ENCODE measurements around the gene GLTPD2.

Gene GLTPD2

GRCh38 chr17:4802228-4802627 lies 13.5 kb downstream of the GLTPD2 start, which contains the start of gene C17orf114:
C17orf114 (minus strand) TSS chr17:4802328.
- no peak within 1 kb of the TSS for H3K4ac ChIP-seq (ENCODE audit: low read depth, low read length)
- DNase-seq = no peak
- H3K18ac ChIP-seq (ENCODE audit: low read length) = no peak within 1 kb of the TSS
- H2BK120ac ChIP-seq (ENCODE audit: insufficient read depth, low read length, poor library complexity) = no peak within 1 kb of the TSS
- no peak within 1 kb of the TSS for H3K27ac ChIP-seq (ENCODE audit: low read depth, low read length)
- H2BK5ac ChIP-seq (ENCODE audit: low read depth, low read length, poor library complexity) = no peak within 1 kb of the TSS
- no peak within 1 kb of the TSS for H3K9ac ChIP-seq (ENCODE audit: low read length)
- H2AK5ac ChIP-seq (ENCODE audit: low read length) = no peak within 1 kb of the TSS
- no peak within 1 kb of the TSS for H3K4me3 ChIP-seq (ENCODE audit: low read depth, low read length)
- H4K91ac ChIP-seq (ENCODE audit: low read depth, low read length) = no peak within 1 kb of the TSS
- H3K4me1 ChIP-seq (ENCODE audit: control insufficient read depth in 1 of 2, insufficient read depth in 2 of 2, low read length in 2 of 2) = peaks cover 0 to under 1% of the 10 kb centered on the region in 2 experiments
- no peak within 1 kb of the TSS for H2AFZ ChIP-seq (ENCODE audit: insufficient read depth, low read length, poor library complexity)
- H3K14ac ChIP-seq (ENCODE audit: low read length) = no peak within 1 kb of the TSS
- H3K9me3 ChIP-seq (ENCODE audit: insufficient read depth, low read depth, low read length) = no peaks in the 10 kb centered on the region
- no peak within 1 kb of the TSS for H4K12ac ChIP-seq (ENCODE audit: low read depth, low read length)
- no peak within 1 kb of the TSS for H3K23ac ChIP-seq (ENCODE audit: low read length)
- H3K4me2 ChIP-seq (ENCODE audit: low read length) = no peak within 1 kb of the TSS
- no peak within 1 kb of the TSS for H2BK12ac ChIP-seq (ENCODE audit: low read length)
- no CpG with 5 or more reads among the region's 9 CpGs for WGBS (ENCODE audit: extremely low coverage, insufficient coverage, insufficient read length)
- no peak within 1 kb of the TSS for H4K8ac ChIP-seq (ENCODE audit: low read depth, low read length)
- peaks cover 4% of the 10 kb centered on the region for H3K79me2 ChIP-seq (ENCODE audit: control insufficient read depth, insufficient read depth, low read length, poor library complexity)
- peaks cover 16 to 22% of the 10 kb centered on the region in 2 experiments for H3K36me3 ChIP-seq (ENCODE audit: control insufficient read depth in 1 of 2, insufficient read depth in 2 of 2, low read length in 2 of 2)
- no peaks in the 10 kb centered on the region for H3K27me3 ChIP-seq (ENCODE audit: insufficient read depth, low read length)
- H3K79me1 ChIP-seq (ENCODE audit: low read length) = peaks cover 4% of the 10 kb centered on the region

GRCh38 chr17:4806456-4806776 lies 17.7 kb downstream of the GLTPD2 start:
- H3K23ac ChIP-seq (ENCODE audit: low read length) = no peak overlapping the region
- H3K9me3 ChIP-seq (ENCODE audit: insufficient read depth, low read depth, low read length) = peaks cover 2% of the 10 kb centered on the region
- peak overlapping the region; percentile 73 for H2BK120ac ChIP-seq (ENCODE audit: insufficient read depth, low read length, poor library complexity)
- no peak overlapping the region for H2BK5ac ChIP-seq (ENCODE audit: low read depth, low read length, poor library complexity)
- peak overlapping the region; percentile 85 for H3K14ac ChIP-seq (ENCODE audit: low read length)
- H3K79me2 ChIP-seq (ENCODE audit: control insufficient read depth, insufficient read depth, low read length, poor library complexity) = peaks cover 7% of the 10 kb centered on the region
- H4K8ac ChIP-seq (ENCODE audit: low read depth, low read length) = peak overlapping the region; percentile 83
- no peak overlapping the region for H3K18ac ChIP-seq (ENCODE audit: low read length)
- no peak overlapping the region for H2BK12ac ChIP-seq (ENCODE audit: low read length)
- peak overlapping the region; percentile 91 for H3K4me3 ChIP-seq (ENCODE audit: low read depth, low read length)
- DNase-seq = peak; percentile 90 to 93
- WGBS (ENCODE audit: extremely low coverage, insufficient coverage, insufficient read length) = no CpG with 5 or more reads among the region's 16 CpGs
- H3K4ac ChIP-seq (ENCODE audit: low read depth, low read length) = no peak overlapping the region
- peaks cover 10% of the 10 kb centered on the region for H3K79me1 ChIP-seq (ENCODE audit: low read length)
- peak overlapping the region; percentile 85 for H4K91ac ChIP-seq (ENCODE audit: low read depth, low read length)
- no peak overlapping the region for H2AK5ac ChIP-seq (ENCODE audit: low read length)
- H3K4me1 ChIP-seq (ENCODE audit: control insufficient read depth in 1 of 2, insufficient read depth in 2 of 2, low read length in 2 of 2) = peaks cover 24 to 29% of the 10 kb centered on the region in 2 experiments
- peak overlapping the region; percentile 92 for H3K9ac ChIP-seq (ENCODE audit: low read length)
- peaks cover 17 to 22% of the 10 kb centered on the region in 2 experiments for H3K36me3 ChIP-seq (ENCODE audit: control insufficient read depth in 1 of 2, insufficient read depth in 2 of 2, low read length in 2 of 2)
- no peaks in the 10 kb centered on the region for H3K27me3 ChIP-seq (ENCODE audit: insufficient read depth, low read length)
- no peak overlapping the region for H3K27ac ChIP-seq (ENCODE audit: low read depth, low read length)
- H3K4me2 ChIP-seq (ENCODE audit: low read length) = peak overlapping the region; percentile 99
- peak overlapping the region; percentile 83 for H2AFZ ChIP-seq (ENCODE audit: insufficient read depth, low read length, poor library complexity)
- H4K12ac ChIP-seq (ENCODE audit: low read depth, low read length) = peak overlapping the region; percentile 64

GRCh38 chr17:4806777-4807604 lies 18.2 kb downstream of the GLTPD2 start, which contains the start of gene PLD2:
PLD2 (plus strand) TSS chr17:4807152; CDS start chr17:4807773, 621 bp downstream.
- H4K8ac ChIP-seq (ENCODE audit: low read depth, low read length) = peak within 1 kb of the TSS; percentile 83
- H3K36me3 ChIP-seq (ENCODE audit: control insufficient read depth in 1 of 2, insufficient read depth in 2 of 2, low read length in 2 of 2) = peaks cover 20 to 22% of the 10 kb centered on the region in 2 experiments
- no peak within 1 kb of the TSS for H3K27ac ChIP-seq (ENCODE audit: low read depth, low read length)
- peak within 1 kb of the TSS; percentile 67 for H2BK5ac ChIP-seq (ENCODE audit: low read depth, low read length, poor library complexity)
- no peak within 1 kb of the TSS for H3K23ac ChIP-seq (ENCODE audit: low read length)
- H3K4ac ChIP-seq (ENCODE audit: low read depth, low read length) = peak within 1 kb of the TSS; percentile 91
- peaks cover 10% of the 10 kb centered on the region for H3K79me1 ChIP-seq (ENCODE audit: low read length)
- DNase-seq = peak; percentile 83 to 94
- no peaks in the 10 kb centered on the region for H3K27me3 ChIP-seq (ENCODE audit: insufficient read depth, low read length)
- peaks cover 26 to 29% of the 10 kb centered on the region in 2 experiments for H3K4me1 ChIP-seq (ENCODE audit: control insufficient read depth in 1 of 2, insufficient read depth in 2 of 2, low read length in 2 of 2)
- H3K4me2 ChIP-seq (ENCODE audit: low read length) = peak within 1 kb of the TSS; percentile 99
- peak within 1 kb of the TSS; percentile 15 for H2BK12ac ChIP-seq (ENCODE audit: low read length)
- H3K4me3 ChIP-seq (ENCODE audit: low read depth, low read length) = peak within 1 kb of the TSS; percentile 91
- H2AK5ac ChIP-seq (ENCODE audit: low read length) = peak within 1 kb of the TSS; percentile 39
- H2AFZ ChIP-seq (ENCODE audit: insufficient read depth, low read length, poor library complexity) = peak within 1 kb of the TSS; percentile 83
- H4K12ac ChIP-seq (ENCODE audit: low read depth, low read length) = peak within 1 kb of the TSS; percentile 67
- no CpG with 5 or more reads among the region's 106 CpGs for WGBS (ENCODE audit: extremely low coverage, insufficient coverage, insufficient read length)
- peak within 1 kb of the TSS; percentile 85 for H3K14ac ChIP-seq (ENCODE audit: low read length)
- peaks cover 2% of the 10 kb centered on the region for H3K9me3 ChIP-seq (ENCODE audit: insufficient read depth, low read depth, low read length)
- peak within 1 kb of the TSS; percentile 73 for H2BK120ac ChIP-seq (ENCODE audit: insufficient read depth, low read length, poor library complexity)
- H3K79me2 ChIP-seq (ENCODE audit: control insufficient read depth, insufficient read depth, low read length, poor library complexity) = peaks cover 7% of the 10 kb centered on the region
- H3K18ac ChIP-seq (ENCODE audit: low read length) = peak within 1 kb of the TSS; percentile 81
- H3K9ac ChIP-seq (ENCODE audit: low read length) = peak within 1 kb of the TSS; percentile 92
- H4K91ac ChIP-seq (ENCODE audit: low read depth, low read length) = peak within 1 kb of the TSS; percentile 95

- H3K14ac ChIP-seq (ENCODE audit: low read length) = peak overlapping the region; percentile 65
- peak overlapping the region; percentile 13 for H3K18ac ChIP-seq (ENCODE audit: low read length)
- peak overlapping the region; percentile 33 for H2BK12ac ChIP-seq (ENCODE audit: low read length)
- H2AK5ac ChIP-seq (ENCODE audit: low read length) = peak overlapping the region; percentile 39
- H3K27me3 ChIP-seq (ENCODE audit: insufficient read depth, low read length) = no peaks in the 10 kb centered on the region
- no peak overlapping the region for H3K23ac ChIP-seq (ENCODE audit: low read length)
- H3K27ac ChIP-seq (ENCODE audit: low read depth, low read length) = no peak overlapping the region
- H3K4me2 ChIP-seq (ENCODE audit: low read length) = peak overlapping the region; percentile 66
- H2AFZ ChIP-seq (ENCODE audit: insufficient read depth, low read length, poor library complexity) = no peak overlapping the region
- peak overlapping the region; percentile 32 for H4K91ac ChIP-seq (ENCODE audit: low read depth, low read length)
- H4K12ac ChIP-seq (ENCODE audit: low read depth, low read length) = peak overlapping the region; percentile 60
- H3K9ac ChIP-seq (ENCODE audit: low read length) = peak overlapping the region; percentile 16
- peak overlapping the region; percentile 84 for H3K4me3 ChIP-seq (ENCODE audit: low read depth, low read length)
- peak in 1 of 2 donors; percentile 7 for DNase-seq
- WGBS (ENCODE audit: extremely low coverage, insufficient coverage, insufficient read length) = no CpG with 5 or more reads among the region's 32 CpGs
- peaks cover 20 to 22% of the 10 kb centered on the region in 2 experiments for H3K36me3 ChIP-seq (ENCODE audit: control insufficient read depth in 1 of 2, insufficient read depth in 2 of 2, low read length in 2 of 2)
- H4K8ac ChIP-seq (ENCODE audit: low read depth, low read length) = peak overlapping the region; percentile 59
- peaks cover 2% of the 10 kb centered on the region for H3K9me3 ChIP-seq (ENCODE audit: insufficient read depth, low read depth, low read length)
- no peak overlapping the region for H2BK5ac ChIP-seq (ENCODE audit: low read depth, low read length, poor library complexity)
- peaks cover 10% of the 10 kb centered on the region for H3K79me1 ChIP-seq (ENCODE audit: low read length)
- H3K4ac ChIP-seq (ENCODE audit: low read depth, low read length) = peak overlapping the region; percentile 70
- H3K79me2 ChIP-seq (ENCODE audit: control insufficient read depth, insufficient read depth, low read length, poor library complexity) = peaks cover 7% of the 10 kb centered on the region
- H2BK120ac ChIP-seq (ENCODE audit: insufficient read depth, low read length, poor library complexity) = peak overlapping the region; percentile 29
- H3K4me1 ChIP-seq (ENCODE audit: control insufficient read depth in 1 of 2, insufficient read depth in 2 of 2, low read length in 2 of 2) = peaks cover 26 to 29% of the 10 kb centered on the region in 2 experiments
Observed at GRCh38 chr17:4807605-4808377, 19.0 kb downstream of the GLTPD2 start.
